Measurements from ENCODE around the gene ALDH9A1. TPM values are rescaled to one million over a fixed set of nuclear protein-coding genes. Genes with fewer than 3 reads are reported as not detected.
"Not testable (repeated sequence)": the region's sequence is repeated elsewhere in the genome, so short reads cannot be mapped to it uniquely, and the experiment has no call there.

Gene ALDH9A1
- total and polyA plus RNA-seq, 7 donors: 30.4 to 69.3 (median 40.9) TPM

DNA sequence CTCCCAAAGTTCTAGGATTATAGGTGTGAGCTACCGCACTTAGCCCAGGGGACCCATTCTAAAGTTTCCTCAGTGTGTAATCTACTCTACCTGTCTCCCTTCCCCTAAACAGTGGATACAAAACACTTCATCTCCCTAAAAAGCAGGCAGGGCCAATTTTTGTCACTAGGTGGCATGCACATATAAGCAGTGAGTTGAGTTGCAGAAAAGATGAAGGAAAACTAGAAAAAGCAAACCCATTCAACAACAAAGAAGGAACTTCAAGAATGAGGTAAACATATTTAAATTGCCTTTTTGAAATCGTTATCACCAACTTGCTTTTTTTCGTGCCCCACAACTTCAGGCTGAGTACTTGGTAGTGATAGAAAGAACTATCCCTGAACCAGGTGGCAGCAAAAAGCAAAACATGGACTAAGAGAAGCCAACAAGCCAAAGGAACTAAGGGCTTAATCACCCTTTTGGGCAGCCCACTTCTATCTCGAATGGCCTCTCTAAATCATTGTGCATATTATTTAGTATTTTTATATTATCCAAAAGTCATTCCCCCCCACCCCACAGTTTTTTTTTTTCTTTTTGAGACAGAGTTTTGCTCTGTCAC, 19.7 kb upstream of the ALDH9A1 start:
- 19 to 28% (median 24%) methylated on average over 4 of the region's 4 CpGs for WGBS, 3 donors
- Histone ChIP-seq H3K4me3 (no peak overlapping the region), H3K36me3 (ENCODE audit: insufficient read depth in 1 of 2, low read depth in 1 of 2) (no peaks in the 10 kb centered on the region), H3K9me3 (no peaks in the 10 kb centered on the region), H3K27me3 (ENCODE audit: insufficient read depth in 3 of 3, low read length in 2 of 3) (no peaks in the 10 kb centered on the region), H3K4me1 (no peaks in the 10 kb centered on the region), H3K27ac (no peak overlapping the region)
- peak in 2 of 4 donors; percentile 44 to 80 for ATAC-seq
- intact Hi-C loops (cut with DNase I): loop anchor here (1.0 to 5.0 kb wide), 2 partner anchors 194 to 196 kb away; no protein-coding TSS in a partner anchor
- TF ChIP-seq, protein P1, sequence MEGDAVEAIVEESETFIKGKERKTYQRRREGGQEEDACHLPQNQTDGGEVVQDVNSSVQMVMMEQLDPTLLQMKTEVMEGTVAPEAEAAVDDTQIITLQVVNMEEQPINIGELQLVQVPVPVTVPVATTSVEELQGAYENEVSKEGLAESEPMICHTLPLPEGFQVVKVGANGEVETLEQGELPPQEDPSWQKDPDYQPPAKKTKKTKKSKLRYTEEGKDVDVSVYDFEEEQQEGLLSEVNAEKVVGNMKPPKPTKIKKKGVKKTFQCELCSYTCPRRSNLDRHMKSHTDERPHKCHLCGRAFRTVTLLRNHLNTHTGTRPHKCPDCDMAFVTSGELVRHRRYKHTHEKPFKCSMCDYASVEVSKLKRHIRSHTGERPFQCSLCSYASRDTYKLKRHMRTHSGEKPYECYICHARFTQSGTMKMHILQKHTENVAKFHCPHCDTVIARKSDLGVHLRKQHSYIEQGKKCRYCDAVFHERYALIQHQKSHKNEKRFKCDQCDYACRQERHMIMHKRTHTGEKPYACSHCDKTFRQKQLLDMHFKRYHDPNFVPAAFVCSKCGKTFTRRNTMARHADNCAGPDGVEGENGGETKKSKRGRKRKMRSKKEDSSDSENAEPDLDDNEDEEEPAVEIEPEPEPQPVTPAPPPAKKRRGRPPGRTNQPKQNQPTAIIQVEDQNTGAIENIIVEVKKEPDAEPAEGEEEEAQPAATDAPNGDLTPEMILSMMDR (IDR thresholded peaks at IDR 0.05): peak; percentile 63
- DNase-seq: no peak

DNA sequence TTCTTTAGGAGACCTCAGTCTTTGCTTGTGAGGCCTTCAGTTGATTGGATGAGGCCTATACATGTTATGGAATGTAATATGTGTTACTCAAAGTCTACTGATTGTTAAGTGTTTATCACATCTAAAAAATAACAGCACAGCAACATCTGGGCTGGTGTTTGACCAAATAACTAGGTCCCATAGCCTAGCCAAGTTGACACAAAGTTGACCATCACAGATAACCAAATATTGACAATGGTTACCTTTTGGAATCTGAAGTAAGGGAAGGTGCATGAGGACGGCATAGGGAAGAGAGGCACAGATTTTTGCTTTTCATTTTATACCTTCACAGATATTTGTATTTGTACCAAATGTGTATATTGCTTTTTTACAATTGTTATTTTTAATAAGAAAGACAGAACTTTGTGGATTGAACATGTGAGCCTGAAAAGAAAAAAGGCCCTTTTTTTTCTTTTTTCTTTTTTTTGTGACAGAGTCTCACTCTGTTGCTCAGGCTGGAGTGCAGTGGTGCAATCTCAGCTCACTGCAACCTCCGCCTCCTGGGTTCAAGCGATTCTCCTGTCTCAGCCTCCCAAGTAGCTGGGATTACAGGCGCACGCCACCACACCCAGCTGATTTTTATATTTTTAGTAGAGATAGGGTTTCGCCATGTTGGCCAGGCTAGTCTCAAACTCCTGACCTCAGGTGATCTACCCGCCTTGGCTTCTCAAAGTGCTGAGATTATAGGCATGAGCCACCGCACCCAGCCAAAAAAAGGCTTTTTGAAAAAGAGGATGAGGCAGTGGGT, 18.1 kb upstream of the ALDH9A1 start:
- not testable (repeated sequence) for H3K4me3 ChIP-seq; H3K27me3 ChIP-seq (ENCODE audit: insufficient read depth in 3 of 3, low read length in 2 of 3); H3K27ac ChIP-seq; H3K9me3 ChIP-seq; DNase-seq; H3K4me1 ChIP-seq; ATAC-seq; H3K36me3 ChIP-seq (ENCODE audit: insufficient read depth in 1 of 2, low read depth in 1 of 2)
- intact Hi-C loops (cut with DNase I): loop anchor here in 1 of 2 donors (5.0 kb wide), 1 partner anchor 196 kb away; no protein-coding TSS in a partner anchor
- WGBS, 3 donors: 85 to 87% (median 85%) methylated on average over 8 of the region's 8 CpGs

- TF ChIP-seq, protein P1 (IDR thresholded peaks at IDR 0.05): no peak
Measured at GRCh38 chr1:165712764-165713163, 14.4 kb upstream of the ALDH9A1 start.

DNA sequence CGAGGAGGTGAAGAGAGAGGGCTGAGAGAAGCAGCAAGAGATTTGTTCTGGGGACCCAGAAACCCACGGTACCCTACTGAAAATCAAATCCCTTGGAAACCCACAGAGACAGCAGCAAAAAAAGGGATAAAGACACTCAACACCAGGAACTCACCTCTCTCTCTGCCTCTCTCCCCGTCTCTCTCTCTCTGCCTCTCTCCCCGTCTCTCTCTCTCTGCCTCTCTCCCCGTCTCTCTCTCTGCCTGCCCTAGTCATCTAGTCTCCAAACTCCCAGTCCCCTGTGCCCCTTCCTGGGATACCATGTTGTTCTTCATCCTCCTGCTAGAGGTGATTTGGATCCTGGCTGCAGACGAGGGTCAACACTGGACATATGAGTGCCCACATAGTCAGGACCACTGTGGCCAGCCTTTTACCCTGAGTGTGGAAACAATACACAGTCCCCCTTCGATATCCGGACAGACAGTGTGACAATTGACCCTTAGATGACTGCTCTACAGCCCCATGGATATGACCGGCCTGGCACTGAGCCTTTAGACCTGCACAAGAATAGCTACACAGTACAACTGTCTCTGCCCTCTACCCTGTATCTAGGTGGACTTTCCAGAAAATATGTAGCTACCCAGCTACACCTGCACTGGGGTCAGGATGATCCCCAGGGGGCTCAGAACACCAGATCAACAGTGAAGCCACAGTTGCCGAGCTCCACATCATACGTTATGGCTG, 9.8 kb upstream of the ALDH9A1 start:
- H3K4me1 ChIP-seq: no peaks in the 10 kb centered on the region
- 77 to 86% (median 83%) methylated on average over 11 of the region's 11 CpGs for WGBS, 3 donors
- no peak overlapping the region for H3K4me3 ChIP-seq
- no peak for ATAC-seq
- TF ChIP-seq, protein P1 (IDR thresholded peaks at IDR 0.05): no peak
- no peaks in the 10 kb centered on the region for H3K27me3 ChIP-seq (ENCODE audit: insufficient read depth in 3 of 3, low read length in 2 of 3)
- intact Hi-C loops (cut with DNase I): no loop called here
- H3K36me3 ChIP-seq (ENCODE audit: insufficient read depth in 1 of 2, low read depth in 1 of 2): no peaks in the 10 kb centered on the region
- H3K9me3 ChIP-seq: no peaks in the 10 kb centered on the region
- DNase-seq: no peak
- H3K27ac ChIP-seq: no peak overlapping the region

More at GRCh38 chr1:165712764-165713163, 14.4 kb upstream of the ALDH9A1 start:
- Histone ChIP-seq H3K27ac (no peak overlapping the region), H3K36me3 (ENCODE audit: insufficient read depth in 1 of 2, low read depth in 1 of 2) (no peaks in the 10 kb centered on the region), H3K4me1 (no peaks in the 10 kb centered on the region), H3K9me3 (no peaks in the 10 kb centered on the region), H3K27me3 (ENCODE audit: insufficient read depth in 3 of 3, low read length in 2 of 3) (no peaks in the 10 kb centered on the region), H3K4me3 (no peak overlapping the region)
- intact Hi-C loops (cut with DNase I): no loop called here
- DNase-seq: no peak
- ATAC-seq: no peak
- whole genome bisulfite sequencing, 3 donors: 81 to 95% (median 89%) methylated on average over 5 of the region's 5 CpGs

GRCh38 chr1:165703648-165704047, 5.3 kb upstream of the ALDH9A1 start:
- Histone ChIP-seq H3K4me3 (no peak overlapping the region), H3K4me1 (no peaks in the 10 kb centered on the region), H3K27me3 (ENCODE audit: insufficient read depth in 3 of 3, low read length in 2 of 3) (no peaks in the 10 kb centered on the region), H3K36me3 (ENCODE audit: insufficient read depth in 1 of 2, low read depth in 1 of 2) (no peaks in the 10 kb centered on the region), H3K9me3 (no peaks in the 10 kb centered on the region), H3K27ac (no peak overlapping the region)
- ATAC-seq: no peak
- DNase-seq: no peak
- intact Hi-C loops (cut with DNase I): no loop called here
- WGBS, 3 donors: 70 to 82% (median 81%) methylated on average over 2 of the region's 2 CpGs
- TF ChIP-seq, protein P1 (IDR thresholded peaks at IDR 0.05): no peak

DNA sequence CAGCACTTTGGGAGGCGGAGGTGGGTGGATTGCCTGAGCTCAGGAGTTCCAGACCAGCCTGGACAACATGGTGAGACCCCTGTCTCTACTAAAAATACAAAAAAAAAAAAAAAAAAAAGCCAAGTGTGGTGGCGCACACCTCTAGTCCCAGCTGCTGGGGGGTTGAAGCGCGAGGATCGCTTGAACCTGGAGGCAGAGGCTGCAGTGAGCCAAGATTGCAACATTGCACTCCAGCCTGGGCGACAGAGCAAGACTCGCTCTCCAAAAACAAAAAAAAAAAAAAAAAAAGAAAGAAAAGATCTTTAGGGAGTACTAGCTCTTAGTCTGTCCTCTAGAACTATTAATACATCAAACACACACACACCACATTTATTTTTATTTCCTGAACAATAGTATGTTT, 3.6 kb upstream of the ALDH9A1 start:
- H3K4me1 ChIP-seq; H3K9me3 ChIP-seq; H3K27me3 ChIP-seq (ENCODE audit: insufficient read depth in 3 of 3, low read length in 2 of 3); ATAC-seq; H3K27ac ChIP-seq; DNase-seq; intact Hi-C loops (cut with DNase I); H3K4me3 ChIP-seq; H3K36me3 ChIP-seq (ENCODE audit: insufficient read depth in 1 of 2, low read depth in 1 of 2): not testable (repeated sequence)
- 79 to 97% (median 94%) methylated on average over 7 of the region's 7 CpGs for WGBS, 3 donors

Data from psoas muscle (tissue), 8 donors.